HG03103 (cell line): Measurements from ENCODE around the gene STK36.

Experiments
- ATAC-seq: cut with Tn5 transposase; IDR thresholded peaks from one replicate; pipeline ENCODE4 v1.9.1; 2021; ENCODE audit warnings: low read depth; ENCODE audit not compliant: unreplicated experiment

Gene STK36

GRCh38 chr2:218743068-218743467 is 71.2 kb downstream of the STK36 start:
- ATAC-seq: no peak

DNA sequence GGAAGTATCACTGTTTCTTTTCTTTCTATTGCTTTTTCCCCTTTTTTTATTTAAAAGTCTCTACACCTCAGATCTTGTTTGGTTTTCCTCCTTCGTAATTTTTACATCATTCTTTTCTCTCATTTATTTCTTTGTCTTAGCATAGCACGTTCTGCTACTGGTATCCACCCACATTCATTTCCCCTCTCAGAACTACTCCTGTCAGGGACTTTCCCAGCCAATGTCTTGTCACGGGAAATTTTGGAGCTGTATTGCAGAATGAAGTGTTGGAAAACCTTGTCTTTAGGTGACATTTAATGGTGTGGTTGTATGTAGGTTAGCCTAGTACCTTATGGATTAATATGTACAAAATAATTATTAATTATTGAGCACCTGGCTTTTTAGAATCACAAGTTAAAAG is 72.7 kb downstream of the STK36 start:
- no peak for ATAC-seq

- ATAC-seq: no peak
Observed at GRCh38 chr2:218745160-218745558, 73.3 kb downstream of the STK36 start.

- ATAC-seq: no peak
Observed at GRCh38 chr2:218745559-218746469, 73.9 kb downstream of the STK36 start.

DNA sequence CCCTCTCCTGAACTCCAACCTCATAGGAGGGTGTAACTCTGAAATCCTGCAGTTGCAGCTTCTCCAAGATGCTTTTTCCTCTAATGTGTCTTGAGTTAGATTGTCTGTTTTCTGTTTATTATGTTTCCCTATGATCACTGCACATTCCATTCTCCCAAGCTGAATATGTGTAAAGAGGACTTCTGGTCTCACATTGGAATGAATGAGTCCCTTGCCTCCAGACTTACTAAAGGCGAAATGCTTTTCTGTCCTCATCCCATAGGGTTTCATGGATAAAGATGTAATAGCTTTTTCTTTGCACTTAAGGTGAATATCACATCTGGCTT is 74.5 kb downstream of the STK36 start:
- no peak for ATAC-seq

DNA sequence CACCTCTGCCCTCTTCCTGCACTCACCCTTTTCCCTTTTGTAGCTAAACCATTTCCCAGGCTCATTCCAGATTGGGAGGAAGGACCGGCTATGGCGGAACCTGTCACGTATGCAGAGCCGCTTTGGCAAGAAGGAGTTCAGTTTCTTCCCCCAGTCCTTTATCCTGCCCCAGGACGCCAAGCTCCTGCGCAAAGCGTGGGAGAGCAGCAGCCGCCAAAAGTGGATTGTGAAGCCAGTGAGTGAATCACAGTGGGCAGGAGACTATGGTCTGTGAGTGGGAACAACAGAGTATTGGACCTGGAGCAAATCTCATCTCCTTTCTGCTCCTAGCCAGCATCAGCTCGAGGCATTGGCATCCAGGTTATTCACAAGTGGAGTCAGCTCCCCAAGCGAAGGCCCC is 75.1 kb downstream of the STK36 start:
- ATAC-seq: no peak

DNA sequence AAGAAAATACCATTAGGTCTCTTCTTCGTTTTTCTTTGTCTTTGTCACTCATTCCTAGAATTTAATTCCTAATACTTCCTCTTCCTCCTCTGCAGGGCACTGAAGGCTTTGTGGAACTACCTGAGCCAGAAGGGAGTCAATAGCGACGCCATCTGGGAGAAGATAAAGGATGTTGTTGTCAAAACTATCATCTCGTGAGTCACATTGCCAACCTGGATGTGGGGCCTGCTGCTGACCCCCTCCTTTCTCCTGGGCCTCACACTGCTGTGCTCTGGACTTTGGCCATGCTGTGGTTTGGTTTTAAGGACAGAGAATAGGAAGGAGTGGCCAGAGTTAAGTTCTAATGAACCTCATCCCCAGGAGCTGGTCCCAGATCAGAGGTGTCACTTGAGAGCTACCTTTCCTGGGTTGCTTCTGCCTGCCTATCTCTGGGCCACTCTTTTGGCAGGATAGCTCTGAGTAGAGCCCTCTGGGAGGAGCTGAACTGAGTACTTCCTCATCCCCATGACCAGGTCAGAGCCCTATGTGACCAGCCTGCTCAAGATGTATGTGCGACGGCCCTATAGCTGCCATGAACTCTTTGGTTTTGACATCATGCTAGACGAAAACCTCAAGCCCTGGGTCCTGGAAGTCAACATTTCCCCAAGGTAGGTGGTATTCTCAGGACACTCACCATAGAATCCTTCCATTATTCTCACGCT is 77.0 kb downstream of the STK36 start:
- no peak for ATAC-seq
